B cell (primary cell): ENCODE results near the gene BTNL2.

ENCODE experiments used
- EZH2 ChIP-seq: IDR thresholded peaks from 2 replicates; pipeline ENCODE4 v1.6.1; 2012; ENCODE audit warnings: borderline replicate concordance, low read depth, mild to moderate bottlenecking, moderate library complexity, low read length; ENCODE audit not compliant: insufficient read depth, poor library complexity, severe bottlenecking
- TF ChIP-seq, protein P1 (sequence below): fragments of 200-600 bp; IDR thresholded peaks from one replicate; pipeline ENCODE4 v1.8.0; 2022; ENCODE audit warnings: antibody characterized with exemption, mild to moderate bottlenecking

DNA sequence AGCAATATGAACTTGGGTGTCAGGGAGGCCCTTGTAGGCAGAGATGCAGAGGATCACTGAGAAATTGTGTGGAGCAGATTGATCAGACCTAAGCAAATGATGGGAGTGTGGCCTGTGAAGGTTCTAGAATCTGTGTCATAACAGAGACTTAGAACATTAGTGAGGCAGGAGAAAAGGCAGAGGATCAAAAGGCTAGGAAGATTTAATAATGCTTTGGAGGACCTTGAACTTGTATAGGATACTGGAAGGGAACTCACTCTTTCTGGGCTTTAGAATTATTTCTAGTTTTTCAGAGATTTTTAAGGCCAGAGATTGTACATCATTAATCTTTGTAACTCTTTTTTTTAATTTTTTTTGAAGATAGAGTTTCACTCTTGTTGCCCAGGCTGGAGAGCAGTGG lies 35.2 kb downstream of the BTNL2 start, which contains the start of gene TSBP1:
- TF ChIP-seq, protein P1, sequence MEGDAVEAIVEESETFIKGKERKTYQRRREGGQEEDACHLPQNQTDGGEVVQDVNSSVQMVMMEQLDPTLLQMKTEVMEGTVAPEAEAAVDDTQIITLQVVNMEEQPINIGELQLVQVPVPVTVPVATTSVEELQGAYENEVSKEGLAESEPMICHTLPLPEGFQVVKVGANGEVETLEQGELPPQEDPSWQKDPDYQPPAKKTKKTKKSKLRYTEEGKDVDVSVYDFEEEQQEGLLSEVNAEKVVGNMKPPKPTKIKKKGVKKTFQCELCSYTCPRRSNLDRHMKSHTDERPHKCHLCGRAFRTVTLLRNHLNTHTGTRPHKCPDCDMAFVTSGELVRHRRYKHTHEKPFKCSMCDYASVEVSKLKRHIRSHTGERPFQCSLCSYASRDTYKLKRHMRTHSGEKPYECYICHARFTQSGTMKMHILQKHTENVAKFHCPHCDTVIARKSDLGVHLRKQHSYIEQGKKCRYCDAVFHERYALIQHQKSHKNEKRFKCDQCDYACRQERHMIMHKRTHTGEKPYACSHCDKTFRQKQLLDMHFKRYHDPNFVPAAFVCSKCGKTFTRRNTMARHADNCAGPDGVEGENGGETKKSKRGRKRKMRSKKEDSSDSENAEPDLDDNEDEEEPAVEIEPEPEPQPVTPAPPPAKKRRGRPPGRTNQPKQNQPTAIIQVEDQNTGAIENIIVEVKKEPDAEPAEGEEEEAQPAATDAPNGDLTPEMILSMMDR: no peak
- TF ChIP-seq EZH2: no peak
